Brain microvascular endothelial cell (primary cell): ENCODE results near the gene SERPINI1.

ENCODE experiments used
- DNase-seq: peaks from one replicate; pipeline ENCODE4 v3.0.0-alpha.2; 2020
- H3K27ac ChIP-seq: fragments of 250-450 bp; sonication (Bioruptor Pico); 2 replicates; pipeline ENCODE4 v1.5.1; 2020; ENCODE audit warnings: mild to moderate bottlenecking, moderate library complexity
- H3K27me3 ChIP-seq: fragments of 250-450 bp; sonication (Bioruptor Pico); replicated peaks from 2 replicates; pipeline ENCODE4 v1.5.1; 2020; ENCODE audit warnings: mild to moderate bottlenecking
- H3K36me3 ChIP-seq: fragments of 250-450 bp; sonication (Bioruptor Pico); replicated peaks from 2 replicates; pipeline ENCODE4 v1.5.1; 2020; ENCODE audit warnings: mild to moderate bottlenecking
- H3K4me3 ChIP-seq: 2 replicates; pipeline ENCODE4 v1.5.1; 2011; ENCODE audit warnings: low read depth, mild to moderate bottlenecking, control low read depth, low read length, moderate library complexity
- in situ Hi-C: cut with HindIII; loops from 2 replicates; pipeline ENCODE4 v1.10.0; 2017; ENCODE audit warnings: low sequenced_read_pairs, low pct_ligation_motif_present
- TF ChIP-seq, protein P1 (sequence below): IDR thresholded peaks from 2 replicates; pipeline ENCODE4 v1.5.1; 2011; ENCODE audit warnings: low read depth, mild to moderate bottlenecking, moderate library complexity, low read length, control low read depth, inconsistent platforms; ENCODE audit errors: missing control alignments

Gene SERPINI1

DNA sequence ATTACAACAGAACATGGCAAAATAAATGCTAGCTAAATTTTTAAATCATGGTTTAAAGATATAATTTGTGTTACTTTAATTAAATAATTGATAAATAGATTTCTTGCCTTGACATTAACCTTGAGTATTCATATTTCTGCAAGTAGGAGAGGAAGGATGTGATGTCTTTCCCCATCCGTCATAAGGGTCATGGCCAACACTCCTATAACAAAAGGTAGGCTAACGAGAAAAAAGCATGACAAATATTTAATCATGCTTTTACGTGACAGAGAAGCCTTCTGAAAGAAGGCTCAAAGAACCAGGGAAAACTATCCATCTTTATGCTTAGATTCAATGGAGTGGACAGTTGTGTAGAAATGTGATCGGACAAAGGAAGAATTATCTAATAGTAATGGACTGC lies 135.2 kb downstream of the SERPINI1 start:
- Histone ChIP-seq H3K27me3 (no peaks in the 10 kb centered on the region), H3K36me3 (no peaks in the 10 kb centered on the region), H3K27ac (no peak overlapping the region), H3K4me3 (no peak overlapping the region)
- DNase-seq: no peak
- in situ Hi-C loops: no loop called here
- TF ChIP-seq, protein P1, sequence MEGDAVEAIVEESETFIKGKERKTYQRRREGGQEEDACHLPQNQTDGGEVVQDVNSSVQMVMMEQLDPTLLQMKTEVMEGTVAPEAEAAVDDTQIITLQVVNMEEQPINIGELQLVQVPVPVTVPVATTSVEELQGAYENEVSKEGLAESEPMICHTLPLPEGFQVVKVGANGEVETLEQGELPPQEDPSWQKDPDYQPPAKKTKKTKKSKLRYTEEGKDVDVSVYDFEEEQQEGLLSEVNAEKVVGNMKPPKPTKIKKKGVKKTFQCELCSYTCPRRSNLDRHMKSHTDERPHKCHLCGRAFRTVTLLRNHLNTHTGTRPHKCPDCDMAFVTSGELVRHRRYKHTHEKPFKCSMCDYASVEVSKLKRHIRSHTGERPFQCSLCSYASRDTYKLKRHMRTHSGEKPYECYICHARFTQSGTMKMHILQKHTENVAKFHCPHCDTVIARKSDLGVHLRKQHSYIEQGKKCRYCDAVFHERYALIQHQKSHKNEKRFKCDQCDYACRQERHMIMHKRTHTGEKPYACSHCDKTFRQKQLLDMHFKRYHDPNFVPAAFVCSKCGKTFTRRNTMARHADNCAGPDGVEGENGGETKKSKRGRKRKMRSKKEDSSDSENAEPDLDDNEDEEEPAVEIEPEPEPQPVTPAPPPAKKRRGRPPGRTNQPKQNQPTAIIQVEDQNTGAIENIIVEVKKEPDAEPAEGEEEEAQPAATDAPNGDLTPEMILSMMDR: no peak

DNA sequence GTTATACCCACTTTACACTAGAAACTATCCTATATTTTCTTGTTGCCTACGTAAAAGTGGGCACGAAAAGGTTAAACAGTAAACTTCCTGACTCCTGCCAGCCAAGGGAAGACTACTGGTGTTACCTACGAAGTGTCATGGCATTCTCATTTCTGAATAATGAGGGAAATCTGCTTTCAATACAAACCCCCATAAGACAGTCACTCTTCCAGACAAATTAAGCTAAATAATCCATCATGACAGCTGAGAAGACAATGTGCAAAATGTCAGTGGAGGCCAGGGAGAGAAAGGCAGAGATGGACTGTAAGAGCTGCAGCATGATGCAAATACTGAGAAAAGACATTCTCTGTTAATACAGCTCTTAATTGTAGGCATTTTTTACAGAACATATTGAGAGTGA lies 136.5 kb downstream of the SERPINI1 start:
- Histone ChIP-seq H3K4me3 (no peak overlapping the region), H3K27ac (no peak overlapping the region), H3K36me3 (no peaks in the 10 kb centered on the region), H3K27me3 (no peaks in the 10 kb centered on the region)
- TF ChIP-seq, protein P1: no peak
- no peak for DNase-seq
- in situ Hi-C loops: no loop called here

DNA sequence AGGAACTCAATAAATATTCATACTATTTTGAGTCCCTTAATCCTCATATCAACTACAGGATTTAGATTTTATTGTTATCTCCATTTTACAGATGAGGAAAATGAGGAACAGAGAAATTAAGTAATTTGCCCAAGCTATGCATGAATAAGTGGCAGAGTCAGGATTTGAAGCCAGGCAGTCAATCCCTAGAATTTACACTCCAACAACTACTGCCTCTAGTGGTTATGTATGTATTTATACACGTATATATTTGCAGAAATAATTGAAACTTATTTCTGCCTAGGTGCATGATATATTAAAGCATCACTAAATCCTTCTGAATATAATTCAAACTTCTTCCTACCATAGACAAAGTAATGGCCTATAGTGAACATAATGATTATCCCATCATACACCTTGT lies 137.4 kb downstream of the SERPINI1 start:
- no peaks in the 10 kb centered on the region for H3K36me3 ChIP-seq
- DNase-seq: no peak
- in situ Hi-C loops: no loop called here
- no peak overlapping the region for H3K27ac ChIP-seq
- no peak overlapping the region for H3K4me3 ChIP-seq
- TF ChIP-seq, protein P1: peak; percentile 30
- H3K27me3 ChIP-seq: no peaks in the 10 kb centered on the region

DNA sequence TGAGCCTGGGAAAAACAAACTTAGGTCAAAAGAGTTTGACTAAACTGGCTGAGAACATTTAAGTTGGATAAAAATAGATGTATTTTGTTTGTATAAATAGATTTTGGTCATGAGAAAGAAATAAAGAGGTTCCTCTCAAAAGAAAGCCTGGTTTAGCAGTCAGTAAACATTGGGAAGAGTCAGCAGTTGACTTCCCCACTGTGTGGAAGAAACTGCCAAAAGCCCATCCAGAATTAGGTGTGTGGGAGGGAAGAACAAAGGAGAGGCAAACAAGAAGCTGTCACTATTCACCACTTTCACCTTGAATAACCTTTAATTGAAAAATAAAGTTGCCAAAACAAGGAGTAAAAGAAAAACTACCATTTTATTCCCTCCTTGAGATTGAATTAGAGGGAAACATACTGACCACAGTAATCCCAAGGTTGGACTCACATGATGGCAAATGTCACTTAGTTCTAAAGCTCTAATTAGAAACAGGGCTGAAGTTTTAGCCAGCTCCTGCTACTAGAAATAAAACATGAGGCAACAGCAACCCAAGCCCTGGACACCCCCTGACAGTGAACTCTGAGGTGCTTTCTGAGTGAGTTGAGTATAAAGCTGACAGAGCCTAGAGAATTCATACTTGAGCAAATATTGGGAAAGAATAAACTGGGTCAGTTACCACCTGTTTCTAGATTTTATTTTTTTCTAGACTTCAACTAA lies 139.3 kb downstream of the SERPINI1 start:
- no peak overlapping the region for H3K4me3 ChIP-seq
- in situ Hi-C loops: no loop called here
- TF ChIP-seq, protein P1: no peak

More for the DNA sequence above, 139.3 kb downstream of the SERPINI1 start:
- Histone ChIP-seq H3K36me3 (no peaks in the 10 kb centered on the region), H3K27me3 (no peaks in the 10 kb centered on the region), H3K27ac (no peak overlapping the region)
- DNase-seq: no peak
